ENCODE measurements around the gene DTX3. TPM values are rescaled to one million over a fixed set of nuclear protein-coding genes. Genes with fewer than 3 reads are reported as not detected.
A peak's percentile ranks its signal among the peaks of the same experiment; 100 is the strongest.
"Not testable (repeated sequence)": the region's sequence is repeated elsewhere in the genome, so short reads cannot be mapped to it uniquely, and the experiment has no call there.

DTX3 gene
- total and polyA plus RNA-seq, 12 donors: 20.4 to 136 (median 47.6) TPM

DNA sequence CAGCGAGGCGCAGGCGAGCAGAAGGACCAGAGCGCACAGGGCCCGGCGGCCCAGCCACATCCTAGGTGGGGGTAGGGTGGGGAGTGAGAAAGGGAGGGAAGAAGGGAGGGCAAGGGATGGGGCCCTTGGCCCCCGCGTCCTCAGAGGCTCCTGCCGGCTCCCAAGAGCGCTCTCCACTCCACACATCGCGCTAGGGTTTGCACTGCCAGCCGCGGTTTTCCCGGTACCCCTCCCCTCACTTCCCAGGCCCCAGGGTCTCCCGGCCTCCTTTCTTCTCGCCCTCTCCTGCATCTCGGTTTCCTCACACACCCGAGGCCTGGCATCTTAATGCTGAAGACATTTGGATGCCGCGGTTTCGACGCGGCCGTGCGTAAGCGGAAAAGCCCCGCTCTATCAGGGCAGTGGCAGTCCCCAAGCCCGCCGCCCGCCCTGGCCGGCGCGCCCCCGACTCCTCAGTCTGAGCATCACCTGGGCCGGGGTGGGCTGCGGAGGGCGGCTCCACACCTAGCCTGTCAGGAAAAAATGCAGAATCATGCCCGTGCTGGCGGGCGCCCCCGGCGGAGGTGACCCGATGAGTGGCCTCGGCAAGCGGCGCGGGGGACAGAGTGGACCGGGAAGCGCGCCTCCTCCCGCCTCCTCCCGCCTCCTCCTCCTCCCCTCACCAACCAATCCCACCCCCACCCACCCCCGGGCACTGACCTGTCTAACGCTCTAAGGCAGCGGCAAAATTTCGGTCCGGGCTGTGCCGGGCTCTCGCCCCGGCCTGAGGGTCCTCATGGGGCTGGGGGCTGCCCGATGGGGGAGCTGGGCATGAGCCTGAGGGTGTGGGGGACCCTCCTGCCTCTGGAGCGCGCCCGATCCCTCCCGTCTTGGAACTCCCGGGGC, 27.7 kb downstream of the DTX3 start:
- H3K27me3 ChIP-seq: peaks cover 43% of the 10 kb centered on the region
- WGBS, 4 donors: 0 to 2% (median 1%) methylated on average over 22 to 67 of the region's 67 CpGs
- peaks cover 15 to 23% of the 10 kb centered on the region in 2 donors for H3K4me1 ChIP-seq (replicated peaks in 1 of 2)
- TF ChIP-seq, protein P1, sequence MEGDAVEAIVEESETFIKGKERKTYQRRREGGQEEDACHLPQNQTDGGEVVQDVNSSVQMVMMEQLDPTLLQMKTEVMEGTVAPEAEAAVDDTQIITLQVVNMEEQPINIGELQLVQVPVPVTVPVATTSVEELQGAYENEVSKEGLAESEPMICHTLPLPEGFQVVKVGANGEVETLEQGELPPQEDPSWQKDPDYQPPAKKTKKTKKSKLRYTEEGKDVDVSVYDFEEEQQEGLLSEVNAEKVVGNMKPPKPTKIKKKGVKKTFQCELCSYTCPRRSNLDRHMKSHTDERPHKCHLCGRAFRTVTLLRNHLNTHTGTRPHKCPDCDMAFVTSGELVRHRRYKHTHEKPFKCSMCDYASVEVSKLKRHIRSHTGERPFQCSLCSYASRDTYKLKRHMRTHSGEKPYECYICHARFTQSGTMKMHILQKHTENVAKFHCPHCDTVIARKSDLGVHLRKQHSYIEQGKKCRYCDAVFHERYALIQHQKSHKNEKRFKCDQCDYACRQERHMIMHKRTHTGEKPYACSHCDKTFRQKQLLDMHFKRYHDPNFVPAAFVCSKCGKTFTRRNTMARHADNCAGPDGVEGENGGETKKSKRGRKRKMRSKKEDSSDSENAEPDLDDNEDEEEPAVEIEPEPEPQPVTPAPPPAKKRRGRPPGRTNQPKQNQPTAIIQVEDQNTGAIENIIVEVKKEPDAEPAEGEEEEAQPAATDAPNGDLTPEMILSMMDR (IDR thresholded peaks at IDR 0.05): no peak
- no peak for TF ChIP-seq POLR2A (IDR thresholded peaks at IDR 0.05)
- intact Hi-C loops (cut with DNase I): no loop called here
- no peaks in the 10 kb centered on the region for H3K36me3 ChIP-seq (replicated peaks in 1 of 2)
- no peak overlapping the region for H3K27ac ChIP-seq
- no peaks in the 10 kb centered on the region for H3K9me3 ChIP-seq (replicated peaks in 1 of 3)
- peak overlapping the region in 2 of 4 donors; percentile 13 to 72 for H3K4me3 ChIP-seq
- peak in 2 of 7 donors; percentile 19 to 23 for DNase-seq

DNA sequence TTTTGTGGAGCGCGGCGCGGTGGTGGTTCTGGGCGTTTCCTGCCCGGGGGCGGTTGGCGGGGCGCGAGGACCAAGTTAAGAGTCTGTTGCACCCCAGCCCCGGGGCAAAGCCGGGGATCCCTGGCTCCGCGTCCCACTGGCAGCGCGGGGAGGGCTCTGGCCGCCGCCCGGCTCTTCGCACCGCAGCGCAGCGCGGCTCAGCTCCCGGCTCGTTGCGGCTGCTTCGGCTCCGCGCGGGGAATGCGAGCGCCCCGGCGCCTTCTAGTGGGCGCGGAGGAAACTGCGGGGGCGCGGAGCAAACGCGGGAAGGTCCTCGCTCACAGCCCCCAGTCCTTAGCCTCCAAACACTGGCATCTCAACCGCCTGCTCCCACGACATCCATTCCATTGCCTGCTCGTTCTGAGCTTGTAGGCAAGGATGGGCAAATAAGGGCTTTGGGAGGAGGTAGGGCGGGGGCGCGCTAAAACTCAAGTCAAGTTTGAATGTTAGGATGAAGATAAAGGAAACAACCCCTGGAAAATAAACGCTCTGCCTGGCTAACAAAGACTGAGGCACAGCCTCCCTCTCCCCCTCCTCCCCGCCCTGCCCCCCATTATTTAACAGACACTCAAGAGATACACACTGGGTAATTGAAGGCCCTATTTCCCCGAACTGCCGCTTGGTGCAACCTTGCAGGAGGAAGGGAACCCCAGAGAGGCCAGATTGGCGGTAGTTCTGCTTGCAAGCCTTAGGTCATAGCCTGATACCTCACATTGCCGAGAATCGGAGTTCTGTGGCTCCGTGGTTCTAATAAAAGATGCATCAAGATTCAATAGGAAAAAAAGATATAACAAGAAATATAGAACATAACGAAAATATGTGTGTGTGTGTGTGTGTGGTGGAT, 28.6 kb downstream of the DTX3 start, which contains the start of gene B4GALNT1:
Gene B4GALNT1 (minus strand): TSS at position 244 of the 883 bp plus-strand sequence. CDS start 1,069 bp downstream, outside the sequence.
- H3K36me3 ChIP-seq (replicated peaks in 1 of 2): no peaks in the 10 kb centered on the region
- 2 to 13% (median 5%) methylated on average over 13 to 58 of the region's 58 CpGs for WGBS, 4 donors
- H3K9me3 ChIP-seq (replicated peaks in 1 of 3): no peaks in the 10 kb centered on the region
- intact Hi-C loops (cut with DNase I): no loop called here
- H3K27me3 ChIP-seq: peaks cover 36% of the 10 kb centered on the region
- peaks cover 15 to 16% of the 10 kb centered on the region in 2 donors for H3K4me1 ChIP-seq (replicated peaks in 1 of 2)
- TF ChIP-seq POLR2A (IDR thresholded peaks at IDR 0.05): no peak
- TF ChIP-seq, protein P1 (IDR thresholded peaks at IDR 0.05): peak; percentile 65 to 91 (median 74)
- H3K27ac ChIP-seq: no peak within 1 kb of the TSS
- DNase-seq: peak in 5 of 7 donors; percentile 44 to 60 (median 54)
- H3K4me3 ChIP-seq: peak within 1 kb of the TSS in 2 of 4 donors; percentile 13 to 72

DNA sequence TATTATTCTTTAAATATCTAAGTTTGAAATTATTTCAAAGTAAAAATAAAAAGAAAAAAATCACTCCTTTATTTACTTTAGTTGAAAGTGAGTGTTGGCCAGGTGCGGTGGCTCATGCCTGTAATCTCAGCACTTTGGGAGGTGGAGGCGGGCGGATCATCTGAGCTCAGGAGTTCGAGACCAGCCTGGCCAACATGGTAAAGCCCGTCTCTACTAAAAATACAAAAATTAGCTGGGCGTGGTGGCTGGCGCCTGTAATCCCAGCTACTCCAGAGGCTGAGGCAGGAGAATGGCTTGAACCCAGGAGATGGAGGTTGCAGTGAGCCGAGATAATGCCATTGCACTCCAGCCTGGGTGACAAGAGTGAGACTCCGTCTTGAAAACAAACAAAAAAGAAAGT, 32.1 kb downstream of the DTX3 start:
- intact Hi-C loops (cut with DNase I): not testable (repeated sequence)
- WGBS, 4 donors: 77 to 85% (median 80%) methylated on average over 9 of the region's 9 CpGs
- H3K27me3 ChIP-seq: peaks cover 38% of the 10 kb centered on the region

DNA sequence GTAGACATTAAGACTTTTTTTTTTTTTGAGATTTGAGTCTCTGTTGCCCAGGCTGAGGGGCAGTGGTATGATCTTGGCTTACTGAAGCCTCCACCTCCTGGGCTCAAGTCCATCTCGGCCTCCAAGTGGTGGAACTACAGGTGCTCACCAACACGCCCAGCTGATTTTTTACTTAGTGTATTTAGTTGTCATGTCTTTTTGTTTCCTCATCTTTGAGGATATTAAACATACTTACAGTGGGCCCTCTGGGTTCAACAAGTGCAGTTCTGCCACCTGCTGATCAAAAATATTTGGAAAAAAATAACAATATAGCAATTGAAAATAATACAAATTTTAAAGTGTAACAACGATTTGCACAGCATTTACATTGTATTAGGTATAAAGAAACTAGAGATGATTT, 32.7 kb downstream of the DTX3 start:
- DNase-seq: no peak
- WGBS, 4 donors: 66 to 73% (median 69%) methylated on average over 3 of the region's 3 CpGs
- Histone ChIP-seq H3K27ac (no peak overlapping the region), H3K4me1 (replicated peaks in 1 of 2) (peaks cover 8 to 9% of the 10 kb centered on the region in 2 donors), H3K4me3 (no peak overlapping the region), H3K9me3 (replicated peaks in 1 of 3) (no peaks in the 10 kb centered on the region), H3K36me3 (replicated peaks in 1 of 2) (no peaks in the 10 kb centered on the region), H3K27me3 (peaks cover 31% of the 10 kb centered on the region)
- no peak for TF ChIP-seq POLR2A (IDR thresholded peaks at IDR 0.05)
- TF ChIP-seq, protein P1 (IDR thresholded peaks at IDR 0.05): no peak
- intact Hi-C loops (cut with DNase I): no loop called here

More for the DNA sequence above, 32.1 kb downstream of the DTX3 start:
- H3K4me1 ChIP-seq (replicated peaks in 1 of 2): peaks cover 14 to 16% of the 10 kb centered on the region in 2 donors
- not testable (repeated sequence) for H3K27ac ChIP-seq; DNase-seq; H3K9me3 ChIP-seq (replicated peaks in 1 of 3); H3K4me3 ChIP-seq; H3K36me3 ChIP-seq (replicated peaks in 1 of 2)

All from adrenal gland (tissue), 12 donors.